ENCODE results near the gene NOTCH4. TPM values are rescaled to one million over a fixed set of nuclear protein-coding genes. Genes with fewer than 3 reads are reported as not detected.
A peak's percentile ranks its signal among the peaks of the same experiment; 100 is the strongest.
"Not testable (repeated sequence)": the region's sequence is repeated elsewhere in the genome, so short reads cannot be mapped to it uniquely, and the experiment has no call there.

NOTCH4 gene
- total and polyA plus RNA-seq, 9 of the 15 experiments (the other 6 are each of a cell fraction or from before 2014, with no cell fraction given) = 0.24 to 4.3 (median 1.7) TPM

DNA sequence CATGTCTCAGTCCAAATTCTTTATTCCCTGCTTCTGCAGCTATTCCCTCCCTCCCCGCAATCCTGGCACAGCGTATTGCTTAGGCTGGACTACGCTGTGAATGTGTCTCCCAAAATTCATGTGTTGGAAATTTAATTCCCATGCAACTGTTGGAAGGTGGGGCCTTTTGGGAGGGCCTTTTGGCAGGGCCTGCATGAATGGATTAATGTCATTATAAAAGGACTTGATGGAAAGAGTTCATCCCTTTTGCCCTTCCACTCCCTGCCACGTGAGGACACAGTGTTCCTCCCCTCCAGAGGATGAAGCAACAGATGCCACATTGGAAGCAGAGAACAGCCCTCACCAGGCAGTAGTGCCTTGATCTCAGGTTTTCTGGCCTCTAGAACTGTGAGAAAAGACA is 20.4 kb upstream of the NOTCH4 start:
- Histone ChIP-seq H3K9me3 (replicated peaks; ENCODE audit: control insufficient read depth, insufficient read depth, low read depth, low read length) (0 out of 2 replicates have a peak, but pooled peaks cover 3% of the 10 kb centered on the region), H3K4me2 (ENCODE audit: insufficient read depth, low read length) (no peak overlapping the region), H3K4me3 (no peak overlapping the region), H2AFZ (ENCODE audit: low read depth, low read length) (no peak overlapping the region), H3K27me3 (ENCODE audit: control insufficient read depth in 2 of 2, insufficient read depth in 2 of 2, low read length in 2 of 2) (peaks cover 5 to 13% of the 10 kb centered on the region in 2 experiments; a peak in 4 of 5 replicates), H4K20me1 (replicated peaks; ENCODE audit: control insufficient read depth, insufficient read depth, low read length) (no peaks in the 10 kb centered on the region), H3K9me1 (ENCODE audit: control insufficient read depth, insufficient read depth, low read length) (no peaks in the 10 kb centered on the region), H3K4me1 (replicated peaks in 1 of 2; ENCODE audit: control insufficient read depth in 2 of 2, insufficient read depth in 2 of 2, low read length in 2 of 2) (no peaks in the 10 kb centered on the region), H3K27ac (ENCODE audit: extremely low read depth, low read depth, low read length) (no peak overlapping the region), H3K36me3 (ENCODE audit: control insufficient read depth, insufficient read depth, low read length) (no peaks in the 10 kb centered on the region), H3K79me2 (ENCODE audit: control insufficient read depth, insufficient read depth, low read length) (no peaks in the 10 kb centered on the region), H3K9ac (ENCODE audit: insufficient read depth in 1 of 2, low read depth in 2 of 2, low read length in 2 of 2) (no peak overlapping the region)
- CTCF ChIA-PET (ENCODE audit: low intra/inter-chr PET ratio) = interaction anchor here (1.9 kb wide), 1 partner anchor 553 kb away, joined by 12 read pairs; no protein-coding TSS in a partner anchor
- 47% methylated on average over 4 of the region's 4 CpGs for WGBS (ENCODE audit: insufficient coverage, low coverage, missing lambda C conversion rate)
- no peak for ATAC-seq
- no peak for FAIRE-seq
- intact Hi-C loops (cut with micrococcal nuclease) (loop anchor here (2.0 kb wide), 2 partner anchors 125 to 169 kb away; no protein-coding TSS in a partner anchor), in situ Hi-C loops (cut with MboI) (no loop called here)
- BruUV-seq (replicated peaks) = no TSS peak
- POLR2A ChIA-PET = interaction anchor here (0.8 kb wide), 2 partner anchors 49 to 342 kb away, joined by 3 read pairs; no protein-coding TSS in a partner anchor
- DNase-seq (ENCODE audit: extremely low read depth in 1 of 4, low spot score in 3 of 4) = no peak
- TF ChIP-seq RFX5 (IDR thresholded peaks at IDR 0.05; ENCODE audit: low read depth, low read length) = no peak
- 0 out of 2 replicates have a peak, but pooled peaks have one; percentile 42 for TF ChIP-seq PRMT5 (CRISPR knock-in tag; IDR thresholded peaks at IDR 0.05)

DNA sequence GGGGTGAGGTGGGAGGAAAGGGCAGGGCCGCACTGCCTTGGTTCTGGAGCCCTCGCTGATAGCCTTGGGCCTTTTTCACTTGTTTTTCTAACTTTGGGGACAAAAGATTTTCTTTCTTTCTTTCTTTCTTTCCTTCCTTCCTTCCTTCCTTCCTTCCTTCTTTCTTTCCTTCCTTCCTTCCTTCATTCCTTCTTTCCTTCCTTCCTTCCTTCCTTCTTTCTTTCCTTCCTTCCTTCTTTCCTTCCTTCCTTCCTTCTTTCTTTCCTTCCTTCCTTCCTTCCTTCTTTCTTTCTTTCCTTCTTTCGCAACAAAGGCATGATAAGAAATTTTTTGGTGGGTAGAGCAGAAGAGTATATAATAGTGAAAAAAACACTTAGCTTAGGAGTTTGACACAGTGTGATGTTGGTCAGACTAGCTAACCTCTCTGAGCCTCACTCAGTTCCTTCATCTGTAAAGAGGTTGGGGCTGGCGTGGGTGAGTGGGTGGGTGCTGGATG is 18.5 kb upstream of the NOTCH4 start:
- FAIRE-seq; H3K4me2 ChIP-seq (ENCODE audit: insufficient read depth, low read length); H3K9me3 ChIP-seq (replicated peaks; ENCODE audit: control insufficient read depth, insufficient read depth, low read depth, low read length); DNase-seq (ENCODE audit: extremely low read depth in 1 of 4, low spot score in 3 of 4); BruUV-seq (replicated peaks); ATAC-seq; H3K27ac ChIP-seq (ENCODE audit: extremely low read depth, low read depth, low read length); H3K9me1 ChIP-seq (ENCODE audit: control insufficient read depth, insufficient read depth, low read length); H2AFZ ChIP-seq (ENCODE audit: low read depth, low read length); intact Hi-C loops (cut with micrococcal nuclease); H3K4me1 ChIP-seq (replicated peaks in 1 of 2; ENCODE audit: control insufficient read depth in 2 of 2, insufficient read depth in 2 of 2, low read length in 2 of 2); H3K9ac ChIP-seq (ENCODE audit: insufficient read depth in 1 of 2, low read depth in 2 of 2, low read length in 2 of 2); H3K4me3 ChIP-seq; H4K20me1 ChIP-seq (replicated peaks; ENCODE audit: control insufficient read depth, insufficient read depth, low read length); H3K36me3 ChIP-seq (ENCODE audit: control insufficient read depth, insufficient read depth, low read length); in situ Hi-C loops (cut with MboI); H3K79me2 ChIP-seq (ENCODE audit: control insufficient read depth, insufficient read depth, low read length): not testable (repeated sequence)
- ChIA-PET CTCF (ENCODE audit: low intra/inter-chr PET ratio) (interaction anchor here (1.0 kb wide), 1 partner anchor 562 kb away, joined by 4 read pairs; no protein-coding TSS in a partner anchor), POLR2A (interaction anchor here (0.6 kb wide), 1 partner anchor 35 kb away, joined by 3 read pairs; no protein-coding TSS in a partner anchor)
- peak; percentile 80 for TF ChIP-seq ZNF512 (tag; IDR thresholded peaks at IDR 0.05)
- peaks cover 8 to 21% of the 10 kb centered on the region in 2 experiments; a peak in 4 of 5 replicates for H3K27me3 ChIP-seq (ENCODE audit: control insufficient read depth in 2 of 2, insufficient read depth in 2 of 2, low read length in 2 of 2)
- WGBS (ENCODE audit: insufficient coverage, low coverage, missing lambda C conversion rate) = 13% methylated on average over 4 of the region's 4 CpGs

Measured in K562 (cell line).